Ascending aorta (tissue), 2 donors: ENCODE results near the gene SCAP. TPM values are rescaled to one million over a fixed set of nuclear protein-coding genes. Genes with fewer than 3 reads are reported as not detected.
A peak's percentile ranks its signal among the peaks of the same experiment; 100 is the strongest.

Experiments used
- DNase-seq, 2 donors: peaks; one replicate each; pipeline ENCODE4 v3.0.0-alpha.2; 2019; ENCODE audit warnings: low spot score in 2 of 2
- H3K27ac ChIP-seq, 2 donors: fragments of 200-600 bp; sonication (generic); one replicate each; pipeline ENCODE4 v1.5.1; 2016 to 2017; ENCODE audit warnings: mild to moderate bottlenecking in 1 of 2
- H3K27me3 ChIP-seq: fragments of 200-600 bp; sonication (generic); one replicate; pipeline ENCODE4 v1.5.1; 2017
- H3K36me3 ChIP-seq, 2 donors: fragments of 200-600 bp; sonication (generic); one replicate each; pipeline ENCODE4 v1.5.1; 2016
- H3K4me1 ChIP-seq, 2 donors: fragments of 200-600 bp; sonication (generic); one replicate each; pipeline ENCODE4 v1.5.1; 2016 to 2017; ENCODE audit warnings: mild to moderate bottlenecking in 1 of 2
- H3K4me3 ChIP-seq, 2 donors: fragments of 200-600 bp; sonication (generic); one replicate each; pipeline ENCODE4 v1.5.1; 2016 to 2017; ENCODE audit warnings: mild to moderate bottlenecking in 1 of 2
- H3K9me3 ChIP-seq, 2 donors: fragments of 200-600 bp; sonication (generic); one replicate each; pipeline ENCODE4 v1.5.1; 2016
- intact Hi-C: fragments of 100-400 bp; cut with DNase I; formaldehyde crosslinking; loops from one replicate; pipeline ENCODE4 v1.15.1; 2023
- total RNA-seq: library from RNA; depleted of rRNA; stranded (reverse); fragments of >200 nt; gene quantifications from one replicate; pipeline ENCODE4 v1.1.0, GENCODE V29; 2016
- TF ChIP-seq, protein P1 (sequence below), 3 experiments: fragments of 200-600 bp in 2 of 3; fragments of 450-650 bp in 1 of 3; sonication (generic) in 2 of 3; IDR thresholded peaks; one replicate each; pipeline ENCODE4 v1.5.1; 2016 to 2019; ENCODE audit warnings: antibody characterized with exemption in 3 of 3, mild to moderate bottlenecking in 1 of 3, moderate library complexity in 1 of 3

SCAP gene
- total RNA-seq, 1 donor from 2014 or later, result 155 TPM

GRCh38 chr3:47405820-47406761 is 69.7 kb downstream of the SCAP start:
- TF ChIP-seq, protein P1, sequence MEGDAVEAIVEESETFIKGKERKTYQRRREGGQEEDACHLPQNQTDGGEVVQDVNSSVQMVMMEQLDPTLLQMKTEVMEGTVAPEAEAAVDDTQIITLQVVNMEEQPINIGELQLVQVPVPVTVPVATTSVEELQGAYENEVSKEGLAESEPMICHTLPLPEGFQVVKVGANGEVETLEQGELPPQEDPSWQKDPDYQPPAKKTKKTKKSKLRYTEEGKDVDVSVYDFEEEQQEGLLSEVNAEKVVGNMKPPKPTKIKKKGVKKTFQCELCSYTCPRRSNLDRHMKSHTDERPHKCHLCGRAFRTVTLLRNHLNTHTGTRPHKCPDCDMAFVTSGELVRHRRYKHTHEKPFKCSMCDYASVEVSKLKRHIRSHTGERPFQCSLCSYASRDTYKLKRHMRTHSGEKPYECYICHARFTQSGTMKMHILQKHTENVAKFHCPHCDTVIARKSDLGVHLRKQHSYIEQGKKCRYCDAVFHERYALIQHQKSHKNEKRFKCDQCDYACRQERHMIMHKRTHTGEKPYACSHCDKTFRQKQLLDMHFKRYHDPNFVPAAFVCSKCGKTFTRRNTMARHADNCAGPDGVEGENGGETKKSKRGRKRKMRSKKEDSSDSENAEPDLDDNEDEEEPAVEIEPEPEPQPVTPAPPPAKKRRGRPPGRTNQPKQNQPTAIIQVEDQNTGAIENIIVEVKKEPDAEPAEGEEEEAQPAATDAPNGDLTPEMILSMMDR (IDR thresholded peaks at IDR 0.05), result no peak

GRCh38 chr3:47404955-47405790 is 70.6 kb downstream of the SCAP start:
- H3K36me3 ChIP-seq, result peaks cover 45 to 48% of the 10 kb centered on the region in 2 donors
- H3K4me3 ChIP-seq, result no peak overlapping the region
- no peaks in the 10 kb centered on the region for H3K27me3 ChIP-seq
- H3K9me3 ChIP-seq, result no peaks in the 10 kb centered on the region
- TF ChIP-seq, protein P1 (IDR thresholded peaks at IDR 0.05), result no peak
- intact Hi-C loops, result no loop called here
- peak overlapping the region; percentile 70 to 71 for H3K27ac ChIP-seq
- peaks cover 0 to 12% of the 10 kb centered on the region in 2 donors for H3K4me1 ChIP-seq
- no peak for DNase-seq

More at GRCh38 chr3:47405820-47406761, 69.7 kb downstream of the SCAP start:
- Histone ChIP-seq H3K4me1 (peaks cover 0 to 12% of the 10 kb centered on the region in 2 donors), H3K27ac (peak overlapping the region; percentile 70 to 71), H3K27me3 (no peaks in the 10 kb centered on the region), H3K9me3 (no peaks in the 10 kb centered on the region), H3K4me3 (no peak overlapping the region), H3K36me3 (peaks cover 53 to 57% of the 10 kb centered on the region in 2 donors)
- DNase-seq, result no peak
- intact Hi-C loops, result no loop called here

- intact Hi-C loops, result no loop called here
- TF ChIP-seq, protein P1 (IDR thresholded peaks at IDR 0.05), result no peak
Observed at GRCh38 chr3:47404431-47404876, 71.3 kb downstream of the SCAP start.

DNA sequence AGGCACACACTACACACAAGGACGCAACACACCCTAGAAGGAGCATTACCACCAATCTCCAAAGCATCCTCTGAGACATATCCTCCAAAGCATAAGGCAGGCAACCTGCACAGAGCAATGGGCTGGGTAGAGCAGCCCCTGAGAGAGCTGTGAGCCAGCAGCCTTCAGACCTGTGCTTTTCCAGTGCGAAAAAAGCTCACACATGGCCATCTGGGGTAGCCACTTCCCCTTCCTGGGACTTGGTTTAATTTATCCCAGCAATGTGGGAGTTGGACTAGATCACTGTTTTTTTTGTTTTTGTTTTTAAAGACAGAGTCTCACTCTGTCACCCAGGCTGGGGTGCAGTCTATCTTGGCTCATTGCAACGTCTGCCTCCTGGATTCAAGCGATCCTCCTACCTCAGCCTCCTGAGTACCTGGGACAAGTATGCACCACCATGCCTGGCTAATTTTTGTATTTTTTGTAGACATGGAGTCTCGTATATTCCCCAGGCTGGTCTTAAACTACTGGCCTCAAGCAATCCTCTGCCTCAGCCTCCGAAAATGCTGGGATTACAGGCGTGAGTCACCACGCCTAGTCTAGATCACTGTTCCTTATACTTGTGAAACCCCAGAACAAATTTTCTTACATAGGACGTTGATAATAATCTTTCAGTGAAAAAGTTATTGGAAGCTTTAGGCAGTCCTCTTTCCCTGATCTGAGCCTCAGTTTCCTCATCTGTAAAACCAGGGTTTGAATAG is 76.0 kb downstream of the SCAP start:
- Histone ChIP-seq H3K4me1 (peaks cover under 1 to 6% of the 10 kb centered on the region in 2 donors), H3K4me3 (no peak overlapping the region), H3K36me3 (peaks cover 10 to 13% of the 10 kb centered on the region in 2 donors), H3K27ac (no peak overlapping the region), H3K27me3 (no peaks in the 10 kb centered on the region), H3K9me3 (no peaks in the 10 kb centered on the region)
- DNase-seq, result no peak
- intact Hi-C loops, result no loop called here
- TF ChIP-seq, protein P1 (IDR thresholded peaks at IDR 0.05), result no peak

More at GRCh38 chr3:47404431-47404876, 71.3 kb downstream of the SCAP start:
- Histone ChIP-seq H3K27me3 (no peaks in the 10 kb centered on the region), H3K36me3 (peaks cover 37 to 42% of the 10 kb centered on the region in 2 donors), H3K4me1 (peaks cover 0 to 12% of the 10 kb centered on the region in 2 donors), H3K9me3 (no peaks in the 10 kb centered on the region), H3K4me3 (no peak overlapping the region), H3K27ac (peak overlapping the region; percentile 70 to 71)
- DNase-seq, result no peak

DNA sequence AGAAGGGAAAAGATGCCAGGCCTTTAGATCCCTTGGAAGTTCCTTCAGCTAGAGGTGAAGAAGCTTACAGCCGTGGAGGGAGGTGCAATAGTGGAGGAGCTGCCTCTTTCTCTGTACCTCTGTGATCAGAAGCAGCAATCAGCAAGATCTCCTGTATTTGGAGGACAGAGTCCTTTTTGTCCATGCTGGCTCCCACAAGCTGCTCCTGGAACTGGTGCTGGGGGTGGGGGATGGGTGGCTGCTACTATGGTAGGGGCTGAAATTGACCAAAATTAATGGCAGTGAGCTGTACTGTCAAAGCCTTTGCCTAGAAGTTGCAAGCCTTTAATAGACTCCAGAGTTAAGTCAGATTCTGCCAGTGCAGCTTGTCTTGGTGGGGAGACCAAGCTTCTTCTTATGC is 76.7 kb downstream of the SCAP start:
- TF ChIP-seq, protein P1 (IDR thresholded peaks at IDR 0.05), result no peak
- Histone ChIP-seq H3K9me3 (no peaks in the 10 kb centered on the region), H3K4me3 (no peak overlapping the region), H3K27me3 (no peaks in the 10 kb centered on the region), H3K36me3 (peaks cover 10 to 13% of the 10 kb centered on the region in 2 donors), H3K27ac (peak overlapping the region; percentile 31 to 60), H3K4me1 (peaks cover 5 to 6% of the 10 kb centered on the region in 2 donors)
- intact Hi-C loops, result no loop called here
- no peak for DNase-seq
